Measurements from ENCODE around the gene C4orf50.

DNA sequence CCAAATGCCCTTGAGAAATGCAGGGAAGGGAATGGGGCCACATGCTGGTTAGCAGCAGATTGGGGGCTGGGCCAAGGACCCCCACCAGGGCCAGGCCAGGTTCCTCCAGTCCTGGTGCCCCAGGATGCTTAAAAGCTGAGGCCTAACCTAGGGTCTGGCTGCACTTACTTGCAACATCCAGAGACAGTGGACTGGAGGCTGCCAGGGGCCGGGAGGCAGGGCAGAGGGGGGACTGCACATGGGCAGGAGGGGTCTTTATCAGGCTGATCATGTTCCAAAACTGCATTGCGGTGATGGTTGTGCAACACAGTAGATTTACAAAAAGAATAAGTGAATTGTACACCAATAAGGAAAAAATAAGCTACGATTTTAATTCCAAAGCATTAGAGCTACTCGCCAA, 36.8 kb upstream of the C4orf50 start:
- TF ChIP-seq EZH2 (IDR thresholded peaks at IDR 0.05; ENCODE audit: borderline replicate concordance, low read depth, low read length, severe bottlenecking), result no peak
- TF ChIP-seq, protein P1, sequence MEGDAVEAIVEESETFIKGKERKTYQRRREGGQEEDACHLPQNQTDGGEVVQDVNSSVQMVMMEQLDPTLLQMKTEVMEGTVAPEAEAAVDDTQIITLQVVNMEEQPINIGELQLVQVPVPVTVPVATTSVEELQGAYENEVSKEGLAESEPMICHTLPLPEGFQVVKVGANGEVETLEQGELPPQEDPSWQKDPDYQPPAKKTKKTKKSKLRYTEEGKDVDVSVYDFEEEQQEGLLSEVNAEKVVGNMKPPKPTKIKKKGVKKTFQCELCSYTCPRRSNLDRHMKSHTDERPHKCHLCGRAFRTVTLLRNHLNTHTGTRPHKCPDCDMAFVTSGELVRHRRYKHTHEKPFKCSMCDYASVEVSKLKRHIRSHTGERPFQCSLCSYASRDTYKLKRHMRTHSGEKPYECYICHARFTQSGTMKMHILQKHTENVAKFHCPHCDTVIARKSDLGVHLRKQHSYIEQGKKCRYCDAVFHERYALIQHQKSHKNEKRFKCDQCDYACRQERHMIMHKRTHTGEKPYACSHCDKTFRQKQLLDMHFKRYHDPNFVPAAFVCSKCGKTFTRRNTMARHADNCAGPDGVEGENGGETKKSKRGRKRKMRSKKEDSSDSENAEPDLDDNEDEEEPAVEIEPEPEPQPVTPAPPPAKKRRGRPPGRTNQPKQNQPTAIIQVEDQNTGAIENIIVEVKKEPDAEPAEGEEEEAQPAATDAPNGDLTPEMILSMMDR (IDR thresholded peaks at IDR 0.05; ENCODE audit: borderline replicate concordance, extremely low read depth, low read length, poor library complexity, severe bottlenecking), result no peak

All from DND-41 (cell line).